SK-N-SH (cell line): ENCODE measurements around the gene GATB. TPM values are rescaled to one million over a fixed set of nuclear protein-coding genes. Genes with fewer than 3 reads are reported as not detected.

Experiments used
- CTCF ChIA-PET: fragments of 300-600, 350-600 bp; formaldehyde crosslinking; extraction: SDS; loops from one replicate; lab custom pipeline; 2021; lab: Yijun Ruan, JAX
- POLR2A ChIA-PET: fragments of 350-600 bp; sonication (Branson Sonifier 250); formaldehyde crosslinking; extraction: SDS; loops from one replicate; lab custom pipeline; 2020; ENCODE audit warnings: antibody characterized with exemption, inconsistent platforms; lab: Yijun Ruan, JAX
- DNase-seq: peaks from one replicate; pipeline ENCODE4 v3.0.0; 2012
- H2AFZ ChIP-seq: fragments of 200-600 bp; sonication (generic); 2 replicates; pipeline ENCODE4 v1.8.1; 2016; ENCODE audit warnings: antibody characterized with exemption, mild to moderate bottlenecking, low read depth
- H3F3A ChIP-seq: fragments of 200-600 bp; sonication (generic); replicated peaks from 2 replicates; pipeline ENCODE3; 2016; ENCODE audit warnings: antibody characterized with exemption, mild to moderate bottlenecking; ENCODE audit not compliant: insufficient read depth
- H3K27ac ChIP-seq, 2 experiments: fragments of 200-500 bp in 1 of 2; fragments of 200-600 bp in 1 of 2; sonication (Bioruptor generic) in 1 of 2; sonication (generic), shearing (Covaris generic) in 1 of 2; 2 replicates each; pipeline versions ENCODE4 v1.5.1 to v1.6.1; 2014 to 2016; ENCODE audit warnings: low read depth in 2 of 2, inconsistent platforms in 1 of 2, low read length in 1 of 2, mild to moderate bottlenecking in 1 of 2, mixed read lengths in 1 of 2
- H3K27me3 ChIP-seq: fragments of 200-600 bp; sonication (generic), shearing (Covaris generic); 2 replicates; pipeline ENCODE4 v1.6.1; 2016; ENCODE audit warnings: mixed run types; ENCODE audit not compliant: insufficient read depth
- H3K36me3 ChIP-seq, 2 experiments: fragments of 200-500 bp in 1 of 2; fragments of 200-600 bp in 1 of 2; sonication (Bioruptor generic) in 1 of 2; sonication (generic) in 1 of 2; replicated peaks in 1 of 2; 2 replicates each; pipeline versions ENCODE3 to v1.5.1; 2014 to 2016; ENCODE audit warnings: low read length in 1 of 2, mild to moderate bottlenecking in 1 of 2; ENCODE audit not compliant: insufficient read depth in 2 of 2, control insufficient read depth in 1 of 2
- H3K4me1 ChIP-seq, 2 experiments: fragments of 200-500 bp in 1 of 2; fragments of 200-600 bp in 1 of 2; sonication (Bioruptor generic) in 1 of 2; sonication (generic), shearing (Covaris generic) in 1 of 2; 2 replicates each; pipeline versions ENCODE4 v1.5.1 to v1.6.1; 2014 to 2016; ENCODE audit warnings: low read depth in 1 of 2, low read length in 1 of 2, mixed run types in 1 of 2; ENCODE audit not compliant: insufficient read depth in 2 of 2, control insufficient read depth in 1 of 2
- H3K4me2 ChIP-seq: fragments of 200-600 bp; sonication (generic), shearing (Covaris generic); 2 replicates; pipeline ENCODE4 v1.6.1; 2017; ENCODE audit warnings: mixed run types
- H3K4me3 ChIP-seq, 2 experiments: fragments of 200-500 bp in 1 of 2; fragments of 200-600 bp in 1 of 2; sonication (Bioruptor generic) in 1 of 2; sonication (generic), shearing (Covaris generic) in 1 of 2; 2 replicates each; pipeline versions ENCODE4 v1.5.1 to v1.8.1; 2014 to 2016; ENCODE audit warnings: low read depth in 2 of 2, inconsistent platforms in 1 of 2, low read length in 1 of 2, mild to moderate bottlenecking in 1 of 2, mixed read lengths in 1 of 2, moderate library complexity in 1 of 2
- H3K79me2 ChIP-seq: fragments of 200-600 bp; sonication (generic); 2 replicates; pipeline ENCODE4 v1.8.1; 2017; ENCODE audit warnings: mild to moderate bottlenecking; ENCODE audit not compliant: insufficient read depth
- H3K9ac ChIP-seq: fragments of 200-600 bp; sonication (generic); 2 replicates; pipeline ENCODE4 v1.6.1; 2017; ENCODE audit warnings: mixed run types
- H3K9me2 ChIP-seq: fragments of 200-600 bp; sonication (generic); 2 replicates; pipeline ENCODE4 v1.6.1; 2017; ENCODE audit warnings: mixed run types
- H3K9me3 ChIP-seq: fragments of 200-600 bp; sonication (generic); 2 replicates; pipeline ENCODE4 v1.6.1; 2017; ENCODE audit warnings: mixed run types, mild to moderate bottlenecking, moderate library complexity
- H4K20me1 ChIP-seq: fragments of 200-600 bp; sonication (generic); 2 replicates; pipeline ENCODE4 v1.6.1; 2017; ENCODE audit warnings: mild to moderate bottlenecking, mixed run types; ENCODE audit not compliant: insufficient read depth
- ELF1 ChIP-seq: IDR thresholded peaks from 2 replicates; pipeline ENCODE4 v1.4.0; 2012
- EP300 ChIP-seq, 2 experiments: IDR thresholded peaks; 2 replicates each; pipeline versions ENCODE4 v1.4.0 to v1.6.1; 2012; ENCODE audit warnings: borderline replicate concordance in 1 of 2, low read depth in 1 of 2, low read length in 1 of 2
- FOSL2 ChIP-seq: IDR thresholded peaks from 2 replicates; pipeline ENCODE4 v1.4.0; 2012; ENCODE audit warnings: low read depth, mild to moderate bottlenecking, moderate library complexity, borderline replicate concordance
- FOXM1 ChIP-seq: IDR thresholded peaks from 2 replicates; pipeline ENCODE4 v1.4.0; 2012; ENCODE audit warnings: low read depth, mild to moderate bottlenecking
- IRF3 ChIP-seq: fragments of 150-350 bp; IDR thresholded peaks from 2 replicates; pipeline ENCODE4 v1.6.1; 2016; ENCODE audit warnings: mild to moderate bottlenecking, low read depth, low read length
- REST ChIP-seq: IDR thresholded peaks from 2 replicates; pipeline ENCODE4 v1.6.1; 2012; ENCODE audit warnings: mild to moderate bottlenecking, low read depth, low read length, moderate library complexity
- TCF12 ChIP-seq: IDR thresholded peaks from 2 replicates; pipeline ENCODE4 v1.4.0; 2012
- ZBTB33 ChIP-seq: IDR thresholded peaks from 2 replicates; pipeline ENCODE4 v1.4.0; 2012; ENCODE audit warnings: low read depth, borderline replicate concordance
- WGBS: methylation state at CpG from one replicate; pipeline ENCODE4 v1.1.6; 2017; ENCODE audit warnings: low lambda C conversion rate; 5-methylcytosine and 5-hydroxymethylcytosine counted together
- polyA plus RNA-seq, 3 experiments: library from polyadenylated mRNA; depleted of rRNA; stranded (reverse); fragments of >200 nt; gene quantifications; 2 replicates each; pipeline ENCODE4 v1.2.3, GENCODE V29; 2012

The GATB gene
- polyA plus RNA-seq, 1 of the 3 experiments (the other 2 are of a cell fraction) = 28.1 TPM

- Histone ChIP-seq H3K4me1 (no peaks in the 10 kb centered on the region; a peak in 2 of 4 replicates), H3K9ac (no peak overlapping the region), H3K4me2 (no peak overlapping the region), H3K9me3 (no peaks in the 10 kb centered on the region), H2AFZ (no peak overlapping the region), H3K27ac (no peak overlapping the region), H3K36me3 (no peaks in the 10 kb centered on the region), H3K4me3 (no peak overlapping the region), H3K27me3 (no peaks in the 10 kb centered on the region), H3F3A (peaks cover 1% of the 10 kb centered on the region), H3K9me2 (no peaks in the 10 kb centered on the region), H3K79me2 (no peaks in the 10 kb centered on the region), H4K20me1 (no peaks in the 10 kb centered on the region)
- TF ChIP-seq FOXM1 = no peak
- TF ChIP-seq REST = no peak
- no peak for TF ChIP-seq ELF1
- TF ChIP-seq ZBTB33 = no peak
- 82% methylated on average over 2 of the region's 2 CpGs for WGBS
- CTCF ChIA-PET = interaction anchor here (0.9 to 1.1 kb wide), 2 partner anchors 13 to 332 kb away, joined by 3 to 4 read pairs; no protein-coding TSS in a partner anchor
- no peak for DNase-seq
- POLR2A ChIA-PET = no interaction called here
These were observed 96.5 kb downstream of the GATB start for GRCh38 chr4:151664289-151664688.

GRCh38 chr4:151663109-151663508 lies 97.7 kb downstream of the GATB start:
- WGBS = 87% methylated on average over 7 of the region's 7 CpGs
- no peaks in the 10 kb centered on the region for H3K27me3 ChIP-seq
- H4K20me1 ChIP-seq = no peaks in the 10 kb centered on the region
- H3F3A ChIP-seq = peaks cover 5% of the 10 kb centered on the region
- H3K4me1 ChIP-seq = no peaks in the 10 kb centered on the region; a peak in 2 of 4 replicates
- TF ChIP-seq TCF12 (no peak), IRF3 (no peak), EP300 (IDR thresholded peaks at IDR 0.05; ENCODE audit: borderline replicate concordance in 1 of 2, low read depth in 1 of 2, low read length in 1 of 2) (no peak), FOXM1 (no peak), ELF1 (no peak), FOSL2 (no peak)
- H3K27ac ChIP-seq = no peak overlapping the region
- ChIA-PET POLR2A (no interaction called here), CTCF (interaction anchor here (1.6 kb wide), 1 partner anchor 19 kb away, joined by 5 read pairs; no protein-coding TSS in a partner anchor)
- H3K9ac ChIP-seq = no peak overlapping the region
- H3K9me2 ChIP-seq = no peaks in the 10 kb centered on the region
- no peaks in the 10 kb centered on the region for H3K79me2 ChIP-seq
- H3K4me2 ChIP-seq = no peak overlapping the region
- no peak overlapping the region for H2AFZ ChIP-seq
- no peak for DNase-seq
- no peak overlapping the region for H3K4me3 ChIP-seq
- peaks cover 0 to 2% of the 10 kb centered on the region in 2 experiments for H3K36me3 ChIP-seq
- no peaks in the 10 kb centered on the region for H3K9me3 ChIP-seq
